SH-SY5Y (cell line): Measurements from ENCODE around the gene GNAI3.

Source experiments
- GATA2 ChIP-seq: IDR thresholded peaks from 2 replicates; pipeline ENCODE4 v1.6.1; 2011; ENCODE audit warnings: mild to moderate bottlenecking, low read depth, low read length
- GATA3 ChIP-seq: IDR thresholded peaks from 2 replicates; pipeline ENCODE4 v1.6.1; 2011; ENCODE audit warnings: low read depth, mild to moderate bottlenecking, low read length, moderate library complexity

GRCh38 chr1:109535971-109536491 is 12.4 kb upstream of the GNAI3 start:
- TF ChIP-seq GATA2, result no peak
- TF ChIP-seq GATA3, result no peak
